Measurements from ENCODE around the gene PRRC2C. TPM values are rescaled to one million over a fixed set of nuclear protein-coding genes. Genes with fewer than 3 reads are reported as not detected.

Gene PRRC2C
- polyA plus RNA-seq, 1 of the 3 experiments (the other 2 are of a cell fraction) = 39.9 TPM

GRCh38 chr1:171585715-171586114 lies 100.4 kb downstream of the PRRC2C start:
- no peak overlapping the region for H3K9ac ChIP-seq
- H2AFZ ChIP-seq (ENCODE audit: low read depth) = no peak overlapping the region
- H3F3A ChIP-seq (replicated peaks; ENCODE audit: insufficient read depth) = peaks cover 4% of the 10 kb centered on the region
- no peak overlapping the region for H3K4me3 ChIP-seq (ENCODE audit: low read depth in 2 of 2, low read length in 1 of 2)
- no peak overlapping the region for H3K4me2 ChIP-seq
- POLR2A ChIA-PET = no interaction called here
- no peak overlapping the region for H3K27ac ChIP-seq (ENCODE audit: low read depth in 2 of 2, low read length in 1 of 2)
- DNase-seq = no peak
- peaks cover 18% of the 10 kb centered on the region for H3K79me2 ChIP-seq (ENCODE audit: insufficient read depth)
- H3K36me3 ChIP-seq (replicated peaks in 1 of 2; ENCODE audit: control insufficient read depth in 1 of 2, insufficient read depth in 2 of 2, low read length in 1 of 2) = peaks cover 81 to 85% of the 10 kb centered on the region in 2 experiments
- no peaks in the 10 kb centered on the region for H3K27me3 ChIP-seq (ENCODE audit: insufficient read depth)
- 97% methylated on average over 9 of the region's 9 CpGs for WGBS (ENCODE audit: low lambda C conversion rate)
- CTCF ChIA-PET = interaction anchor here (1.0 kb wide), 1 partner anchor 18 kb away, joined by 3 read pairs; no protein-coding TSS in a partner anchor
- no peaks in the 10 kb centered on the region for H3K9me3 ChIP-seq
- H3K4me1 ChIP-seq (ENCODE audit: control insufficient read depth in 1 of 2, insufficient read depth in 2 of 2, low read depth in 1 of 2, low read length in 1 of 2) = peaks cover 0 to 10% of the 10 kb centered on the region in 2 experiments; a peak in 3 of 4 replicates
- H4K20me1 ChIP-seq (ENCODE audit: insufficient read depth) = no peaks in the 10 kb centered on the region
- H3K9me2 ChIP-seq = no peaks in the 10 kb centered on the region
- TF ChIP-seq RFX5 (IDR thresholded peaks at IDR 0.05; ENCODE audit: low read length) = no peak
- TF ChIP-seq PBX3 (IDR thresholded peaks at IDR 0.05) = no peak
- TF ChIP-seq FOXJ3 (CRISPR knock-in tag; IDR thresholded peaks at IDR 0.05) = no peak
- TF ChIP-seq EZH2phosphoT487 (IDR thresholded peaks at IDR 0.05; ENCODE audit: borderline replicate concordance, low read depth) = no peak
- no peak for TF ChIP-seq CTCF (IDR thresholded peaks at IDR 0.05)
- TF ChIP-seq ELF1 (IDR thresholded peaks at IDR 0.05) = no peak
- no peak for TF ChIP-seq RXRA (IDR thresholded peaks at IDR 0.05; ENCODE audit: borderline replicate concordance, low read depth)
- TF ChIP-seq JUND (IDR thresholded peaks at IDR 0.05) = no peak
- TF ChIP-seq TEAD4 (IDR thresholded peaks at IDR 0.05; ENCODE audit: borderline replicate concordance, insufficient read depth) = no peak
- TF ChIP-seq MEF2A (IDR thresholded peaks at IDR 0.05; ENCODE audit: borderline replicate concordance, low read depth) = no peak
- TF ChIP-seq RAD21 (IDR thresholded peaks at IDR 0.05; ENCODE audit: low read length) = no peak
- TF ChIP-seq POLR2AphosphoS5 (IDR thresholded peaks at IDR 0.05; ENCODE audit: low read depth, low read length) = no peak

- Histone ChIP-seq H3K27ac (ENCODE audit: low read depth in 2 of 2, low read length in 1 of 2) (no peak overlapping the region), H3K4me2 (no peak overlapping the region)
- POLR2A ChIA-PET = no interaction called here
Measured at GRCh38 chr1:171588230-171588629, 102.9 kb downstream of the PRRC2C start.

More at GRCh38 chr1:171588230-171588629, 102.9 kb downstream of the PRRC2C start:
- CTCF ChIA-PET = no interaction called here
- peaks cover 0 to 10% of the 10 kb centered on the region in 2 experiments; a peak in 3 of 4 replicates for H3K4me1 ChIP-seq (ENCODE audit: control insufficient read depth in 1 of 2, insufficient read depth in 2 of 2, low read depth in 1 of 2, low read length in 1 of 2)
- H3K36me3 ChIP-seq (replicated peaks in 1 of 2; ENCODE audit: control insufficient read depth in 1 of 2, insufficient read depth in 2 of 2, low read length in 1 of 2) = peaks cover 82 to 89% of the 10 kb centered on the region in 2 experiments
- DNase-seq = no peak
- no peaks in the 10 kb centered on the region for H4K20me1 ChIP-seq (ENCODE audit: insufficient read depth)
- peaks cover 5% of the 10 kb centered on the region for H3F3A ChIP-seq (replicated peaks; ENCODE audit: insufficient read depth)
- TF ChIP-seq GATA2 (CRISPR knock-in tag; IDR thresholded peaks at IDR 0.05) = no peak
- no peak for TF ChIP-seq SMC3 (IDR thresholded peaks at IDR 0.05; ENCODE audit: low read depth, low read length)
- TF ChIP-seq RFX5 (IDR thresholded peaks at IDR 0.05; ENCODE audit: low read length) = no peak
- no peak for TF ChIP-seq YY1 (IDR thresholded peaks at IDR 0.05; ENCODE audit: low read depth)
- TF ChIP-seq MAX (IDR thresholded peaks at IDR 0.05; ENCODE audit: low read depth) = no peak
- TF ChIP-seq CHD2 (IDR thresholded peaks at IDR 0.05; ENCODE audit: low read length, partially characterized antibody) = no peak
- TF ChIP-seq RXRA (IDR thresholded peaks at IDR 0.05; ENCODE audit: borderline replicate concordance, low read depth) = no peak
- TF ChIP-seq ELF1 (IDR thresholded peaks at IDR 0.05) = no peak
- TF ChIP-seq NFIC (IDR thresholded peaks at IDR 0.05; ENCODE audit: borderline replicate concordance) = no peak
- TF ChIP-seq MEF2A (IDR thresholded peaks at IDR 0.05; ENCODE audit: borderline replicate concordance, low read depth) = no peak
- no peak overlapping the region for H3K4me3 ChIP-seq (ENCODE audit: low read depth in 2 of 2, low read length in 1 of 2)
- no peak overlapping the region for H2AFZ ChIP-seq (ENCODE audit: low read depth)
- no peak overlapping the region for H3K9ac ChIP-seq
- 93% methylated on average over 2 of the region's 2 CpGs for WGBS (ENCODE audit: low lambda C conversion rate)
- H3K79me2 ChIP-seq (ENCODE audit: insufficient read depth) = peaks cover 10% of the 10 kb centered on the region; the same call in 1 of the 2 replicates
- no peaks in the 10 kb centered on the region for H3K9me3 ChIP-seq
- H3K27me3 ChIP-seq (ENCODE audit: insufficient read depth) = no peaks in the 10 kb centered on the region
- H3K9me2 ChIP-seq = no peaks in the 10 kb centered on the region

Measured in SK-N-SH (cell line).